ENCODE results near the gene MARCHF5.
"Not testable (repeated sequence)": the region's sequence is repeated elsewhere in the genome, so short reads cannot be mapped to it uniquely, and the experiment has no call there.

The MARCHF5 gene

GRCh38 chr10:92329927-92330326, 39.0 kb downstream of the MARCHF5 start:
- H3K4me3 Mint-ChIP-seq; H3K9me3 Mint-ChIP-seq; H3K4me1 Mint-ChIP-seq (ENCODE audit: low read depth); H3K27ac Mint-ChIP-seq; H3K27me3 Mint-ChIP-seq (ENCODE audit: low read depth); H3K36me3 Mint-ChIP-seq (ENCODE audit: low read depth): not testable (repeated sequence)

- Mint-ChIP-seq H3K27ac (no peak overlapping the region), H3K27me3 (ENCODE audit: low read depth) (no peaks in the 10 kb centered on the region), H3K4me1 (ENCODE audit: low read depth) (peaks cover 11% of the 10 kb centered on the region), H3K36me3 (ENCODE audit: low read depth) (peaks cover 19% of the 10 kb centered on the region), H3K9me3 (no peaks in the 10 kb centered on the region), H3K4me3 (no peak overlapping the region)
Measured at GRCh38 chr10:92342796-92343195, 51.8 kb downstream of the MARCHF5 start.

- not testable (repeated sequence) for H3K9me3 Mint-ChIP-seq; H3K27ac Mint-ChIP-seq; H3K27me3 Mint-ChIP-seq (ENCODE audit: low read depth); H3K4me3 Mint-ChIP-seq
- peaks cover 39% of the 10 kb centered on the region for H3K36me3 Mint-ChIP-seq (ENCODE audit: low read depth)
- peaks cover 15% of the 10 kb centered on the region for H3K4me1 Mint-ChIP-seq (ENCODE audit: low read depth)
Measured at GRCh38 chr10:92345575-92345974, 54.6 kb downstream of the MARCHF5 start.

- H3K9me3 Mint-ChIP-seq; H3K27ac Mint-ChIP-seq; H3K27me3 Mint-ChIP-seq (ENCODE audit: low read depth); H3K4me3 Mint-ChIP-seq: not testable (repeated sequence)
- Mint-ChIP-seq H3K36me3 (ENCODE audit: low read depth) (peaks cover 35% of the 10 kb centered on the region), H3K4me1 (ENCODE audit: low read depth) (peaks cover 12% of the 10 kb centered on the region)
Measured at GRCh38 chr10:92347035-92347676, 56.2 kb downstream of the MARCHF5 start.

- H3K27ac Mint-ChIP-seq, result no peak overlapping the region
Measured at GRCh38 chr10:92350411-92350810, 59.4 kb downstream of the MARCHF5 start.

GRCh38 chr10:92354587-92354986, 63.6 kb downstream of the MARCHF5 start:
- Mint-ChIP-seq H3K9me3 (no peaks in the 10 kb centered on the region), H3K27ac (no peak overlapping the region), H3K27me3 (ENCODE audit: low read depth) (peaks cover 12% of the 10 kb centered on the region), H3K4me1 (ENCODE audit: low read depth) (peaks cover 4% of the 10 kb centered on the region), H3K4me3 (no peak overlapping the region), H3K36me3 (ENCODE audit: low read depth) (peaks cover 11% of the 10 kb centered on the region)

More at GRCh38 chr10:92350411-92350810, 59.4 kb downstream of the MARCHF5 start:
- Mint-ChIP-seq H3K36me3 (ENCODE audit: low read depth) (peaks cover 23% of the 10 kb centered on the region), H3K9me3 (no peaks in the 10 kb centered on the region), H3K4me3 (no peak overlapping the region), H3K27me3 (ENCODE audit: low read depth) (no peaks in the 10 kb centered on the region), H3K4me1 (ENCODE audit: low read depth) (peaks cover 4% of the 10 kb centered on the region)

- Mint-ChIP-seq H3K27ac (no peak overlapping the region), H3K9me3 (no peaks in the 10 kb centered on the region), H3K4me1 (ENCODE audit: low read depth) (no peaks in the 10 kb centered on the region), H3K27me3 (ENCODE audit: low read depth) (peaks cover 23% of the 10 kb centered on the region), H3K36me3 (ENCODE audit: low read depth) (no peaks in the 10 kb centered on the region), H3K4me3 (no peak overlapping the region)
Measured at GRCh38 chr10:92356041-92356440, 65.1 kb downstream of the MARCHF5 start.

- peaks cover 31% of the 10 kb centered on the region for H3K27me3 Mint-ChIP-seq (ENCODE audit: low read depth)
- no peak overlapping the region for H3K27ac Mint-ChIP-seq
- H3K4me1 Mint-ChIP-seq (ENCODE audit: low read depth), result no peaks in the 10 kb centered on the region
- H3K4me3 Mint-ChIP-seq, result no peak overlapping the region
- H3K36me3 Mint-ChIP-seq (ENCODE audit: low read depth), result no peaks in the 10 kb centered on the region
- no peaks in the 10 kb centered on the region for H3K9me3 Mint-ChIP-seq
Measured at GRCh38 chr10:92363498-92363897, 72.5 kb downstream of the MARCHF5 start.

GRCh38 chr10:92366412-92367021, 75.5 kb downstream of the MARCHF5 start:
- Mint-ChIP-seq H3K27ac (no peak overlapping the region), H3K4me3 (no peak overlapping the region), H3K4me1 (ENCODE audit: low read depth) (no peaks in the 10 kb centered on the region), H3K9me3 (no peaks in the 10 kb centered on the region), H3K36me3 (ENCODE audit: low read depth) (no peaks in the 10 kb centered on the region), H3K27me3 (ENCODE audit: low read depth) (peaks cover 10% of the 10 kb centered on the region)

- H3K9me3 Mint-ChIP-seq, result no peaks in the 10 kb centered on the region
Measured at GRCh38 chr10:92377962-92378361, 87.0 kb downstream of the MARCHF5 start.

GRCh38 chr10:92381543-92381954, 90.6 kb downstream of the MARCHF5 start:
- Mint-ChIP-seq H3K27ac (no peak overlapping the region), H3K4me3 (no peak overlapping the region), H3K9me3 (no peaks in the 10 kb centered on the region), H3K27me3 (ENCODE audit: low read depth) (peaks cover 10% of the 10 kb centered on the region), H3K4me1 (ENCODE audit: low read depth) (no peaks in the 10 kb centered on the region), H3K36me3 (ENCODE audit: low read depth) (no peaks in the 10 kb centered on the region)

More at GRCh38 chr10:92377962-92378361, 87.0 kb downstream of the MARCHF5 start:
- Mint-ChIP-seq H3K4me1 (ENCODE audit: low read depth) (no peaks in the 10 kb centered on the region), H3K36me3 (ENCODE audit: low read depth) (no peaks in the 10 kb centered on the region), H3K27ac (no peak overlapping the region), H3K27me3 (ENCODE audit: low read depth) (peaks cover 18% of the 10 kb centered on the region), H3K4me3 (no peak overlapping the region)

- Mint-ChIP-seq H3K27me3 (ENCODE audit: low read depth) (peaks cover 10% of the 10 kb centered on the region), H3K27ac (no peak overlapping the region), H3K9me3 (no peaks in the 10 kb centered on the region), H3K4me3 (no peak overlapping the region), H3K36me3 (ENCODE audit: low read depth) (no peaks in the 10 kb centered on the region), H3K4me1 (ENCODE audit: low read depth) (no peaks in the 10 kb centered on the region)
Measured at GRCh38 chr10:92382631-92383030, 91.7 kb downstream of the MARCHF5 start.

GRCh38 chr10:92384741-92385140, 93.8 kb downstream of the MARCHF5 start:
- no peak overlapping the region for H3K27ac Mint-ChIP-seq
- no peak overlapping the region for H3K4me3 Mint-ChIP-seq
- no peaks in the 10 kb centered on the region for H3K36me3 Mint-ChIP-seq (ENCODE audit: low read depth)
- H3K4me1 Mint-ChIP-seq (ENCODE audit: low read depth), result no peaks in the 10 kb centered on the region
- H3K9me3 Mint-ChIP-seq, result no peaks in the 10 kb centered on the region
- no peaks in the 10 kb centered on the region for H3K27me3 Mint-ChIP-seq (ENCODE audit: low read depth)

GRCh38 chr10:92385831-92386230, 94.9 kb downstream of the MARCHF5 start:
- no peak overlapping the region for H3K4me3 Mint-ChIP-seq
- H3K4me1 Mint-ChIP-seq (ENCODE audit: low read depth), result no peaks in the 10 kb centered on the region
- H3K27me3 Mint-ChIP-seq (ENCODE audit: low read depth), result no peaks in the 10 kb centered on the region
- H3K27ac Mint-ChIP-seq, result no peak overlapping the region
- no peaks in the 10 kb centered on the region for H3K36me3 Mint-ChIP-seq (ENCODE audit: low read depth)
- H3K9me3 Mint-ChIP-seq, result no peaks in the 10 kb centered on the region

- Mint-ChIP-seq H3K27ac (no peak overlapping the region), H3K4me3 (no peak overlapping the region), H3K4me1 (ENCODE audit: low read depth) (no peaks in the 10 kb centered on the region), H3K9me3 (no peaks in the 10 kb centered on the region), H3K36me3 (ENCODE audit: low read depth) (no peaks in the 10 kb centered on the region), H3K27me3 (ENCODE audit: low read depth) (no peaks in the 10 kb centered on the region)
Measured at GRCh38 chr10:92387289-92387940, 96.4 kb downstream of the MARCHF5 start.

Data from T-helper 1 cell treated with Interleukin-12 subunit alpha and Interleukin-12 subunit beta and Interleukin-4 antibody, amounts not matched to agents 30 μg/mL and 1 μg/mL, for 36 hours (primary cell).